SK-N-SH treated with all-trans-retinoic acid at 6 μM for 48 hours (cell line): ENCODE measurements around the gene ZNF14.

ENCODE experiments used
- ESRRG ChIP-seq: fragments of 250-450 bp; sonication (Bioruptor Pico); IDR thresholded peaks from 2 replicates; pipeline ENCODE4 v1.6.1; 2021; ENCODE audit warnings: mild to moderate bottlenecking
- GLIS3 ChIP-seq: fragments of 250-450 bp; sonication (Bioruptor Pico); IDR thresholded peaks from 2 replicates; pipeline ENCODE4 v1.5.0; 2020; ENCODE audit warnings: mild to moderate bottlenecking, moderate library complexity
- TOX ChIP-seq: fragments of 250-450 bp; sonication (Bioruptor Pico); IDR thresholded peaks from 2 replicates; pipeline ENCODE4 v1.8.0; 2021; ENCODE audit warnings: mild to moderate bottlenecking, moderate library complexity, borderline replicate concordance
- TSHZ2 ChIP-seq: fragments of 250-450 bp; sonication (Bioruptor Pico); IDR thresholded peaks from 2 replicates; pipeline ENCODE4 v1.5.0; 2020; ENCODE audit warnings: mild to moderate bottlenecking, moderate library complexity
- ZFP30 ChIP-seq: fragments of 450-650 bp; formaldehyde crosslinking; IDR thresholded peaks from 2 replicates; pipeline ENCODE4 v1.5.0; 2022; ENCODE audit warnings: mild to moderate bottlenecking, moderate library complexity

GRCh38 chr19:19670070-19670551 lies 62.8 kb downstream of the ZNF14 start:
- no peak for TF ChIP-seq TOX (CRISPR knock-in tag)
- TF ChIP-seq TSHZ2 (CRISPR knock-in tag), result no peak
- no peak for TF ChIP-seq ESRRG (CRISPR knock-in tag)
- TF ChIP-seq ZFP30 (CRISPR knock-in tag), result no peak
- no peak for TF ChIP-seq GLIS3 (CRISPR knock-in tag)
